H1 (cell line): ENCODE results near the gene NDUFS3. TPM values are rescaled to one million over a fixed set of nuclear protein-coding genes. Genes with fewer than 3 reads are reported as not detected.
A peak's percentile ranks its signal among the peaks of the same experiment; 100 is the strongest.

Experiments
- CTCF ChIA-PET: fragments of 300-600 bp; sonication (Branson Sonifier 250); formaldehyde crosslinking; loops from one replicate; lab custom pipeline; 2021; ENCODE audit not compliant: partially characterized antibody; lab: Charles Lee
- POLR2A ChIA-PET: fragments of 300-600 bp; sonication (Branson Sonifier 250); formaldehyde crosslinking; loops from one replicate; lab custom pipeline; 2021; ENCODE audit warnings: inconsistent platforms; ENCODE audit not compliant: partially characterized antibody; lab: Charles Lee
- DNase-seq, 2 experiments: peaks; one replicate each; pipeline versions ENCODE4 v3.0.0 to v3.0.0-alpha.2; 2010 to 2022; ENCODE audit warnings: low spot score in 2 of 2, low read depth in 1 of 2, mixed read lengths in 1 of 2
- FAIRE-seq: peaks from 2 replicates; lab custom pipeline; 2011; peaks lifted over from hg19 to GRCh38; lab: Jason Lieb, UNC
- H2AFZ ChIP-seq: 2 replicates; pipeline ENCODE4 v1.8.1; 2012; ENCODE audit warnings: low read length, inconsistent platforms
- H2AK5ac ChIP-seq: 2 replicates; pipeline ENCODE4 v1.6.1; 2013; ENCODE audit warnings: low read depth, low read length
- H2BK120ac ChIP-seq: replicated peaks from 2 replicates; pipeline ENCODE3; 2013; ENCODE audit warnings: low read depth, low read length, inconsistent platforms
- H2BK12ac ChIP-seq: 2 replicates; pipeline ENCODE4 v1.6.1; 2013; ENCODE audit warnings: low read depth, low read length
- H2BK15ac ChIP-seq: 2 replicates; pipeline ENCODE4 v1.6.1; 2013; ENCODE audit warnings: low read length
- H2BK20ac ChIP-seq: 2 replicates; pipeline ENCODE4 v1.6.1; 2013; ENCODE audit warnings: low read length
- H2BK5ac ChIP-seq: 2 replicates; pipeline ENCODE4 v1.6.1; 2013; ENCODE audit warnings: low read depth, low read length
- H3K14ac ChIP-seq: 2 replicates; pipeline ENCODE4 v1.6.1; 2013; ENCODE audit warnings: inconsistent platforms; ENCODE audit not compliant: insufficient read length
- H3K18ac ChIP-seq: 2 replicates; pipeline ENCODE4 v1.6.1; 2013; ENCODE audit warnings: low read length; ENCODE audit errors: extremely low read depth
- H3K23ac ChIP-seq: 2 replicates; pipeline ENCODE4 v1.6.1; 2013; ENCODE audit warnings: inconsistent platforms; ENCODE audit not compliant: insufficient read length
- H3K23me2 ChIP-seq: 2 replicates; pipeline ENCODE4 v1.6.1; 2013; ENCODE audit warnings: low read depth, low read length
- H3K27ac ChIP-seq: 2 replicates; pipeline ENCODE4 v1.6.1; 2011; ENCODE audit warnings: low read depth, low read length, inconsistent platforms
- H3K27me3 ChIP-seq, 4 experiments: replicated peaks in 1 of 4; 1 replicate in 1 of 4; 2 replicates in 3 of 4; pipeline versions ENCODE4 v1.6.1 to v1.8.1; 2011 to 2013; ENCODE audit warnings: low read length in 3 of 4, mild to moderate bottlenecking in 3 of 4, inconsistent platforms in 2 of 4, mixed read lengths in 2 of 4, moderate library complexity in 1 of 4; ENCODE audit not compliant: control insufficient read depth in 3 of 4, insufficient read depth in 3 of 4; ENCODE audit errors: extremely low read depth in 1 of 4
- H3K36me3 ChIP-seq, 4 experiments: 2 replicates each; pipeline versions ENCODE4 v1.6.1 to v1.8.1; 2011 to 2013; ENCODE audit warnings: mild to moderate bottlenecking in 4 of 4, low read length in 3 of 4, moderate library complexity in 2 of 4, control low read depth in 1 of 4, inconsistent platforms in 1 of 4; ENCODE audit not compliant: insufficient read depth in 4 of 4, control insufficient read depth in 2 of 4
- H3K4ac ChIP-seq: replicated peaks from 2 replicates; pipeline ENCODE3; 2013; ENCODE audit warnings: low read length, low read depth, mixed read lengths, inconsistent platforms; ENCODE audit not compliant: insufficient read length
- H3K4me1 ChIP-seq, 4 experiments: replicated peaks in 1 of 4; 1 replicate in 1 of 4; 2 replicates in 3 of 4; pipeline versions ENCODE4 v1.6.1 to v1.8.1; 2011 to 2013; ENCODE audit warnings: low read length in 3 of 4, inconsistent platforms in 2 of 4, mixed read lengths in 1 of 4; ENCODE audit not compliant: insufficient read depth in 4 of 4, control insufficient read depth in 3 of 4
- H3K4me2 ChIP-seq, 2 experiments: 2 replicates each; pipeline versions ENCODE4 v1.6.1 to v1.8.1; 2011 to 2013; ENCODE audit warnings: low read depth in 2 of 2, low read length in 2 of 2, control low read depth in 1 of 2, inconsistent platforms in 1 of 2, mild to moderate bottlenecking in 1 of 2; ENCODE audit not compliant: insufficient read depth in 1 of 2
- H3K4me3 ChIP-seq, 4 experiments: fragments of 200-600, 300-600 bp in 1 of 4; sonication (generic), shearing (Covaris generic), sonication (Bioruptor Twin) in 1 of 4; 2 replicates each; pipeline versions ENCODE4 v1.5.1 to v1.8.1; 2011 to 2016; ENCODE audit warnings: low read length in 4 of 4, low read depth in 3 of 4, control low read depth in 2 of 4, inconsistent platforms in 2 of 4, mild to moderate bottlenecking in 2 of 4, mixed read lengths in 1 of 4, moderate library complexity in 1 of 4; ENCODE audit not compliant: insufficient read depth in 2 of 4; ENCODE audit errors: extremely low read depth in 1 of 4
- H3K56ac ChIP-seq: replicated peaks from 2 replicates; pipeline ENCODE3; 2013; ENCODE audit warnings: low read depth, mild to moderate bottlenecking, mixed read lengths, low read length, inconsistent platforms; ENCODE audit not compliant: insufficient read length
- H3K79me1 ChIP-seq: 2 replicates; pipeline ENCODE4 v1.6.1; 2013; ENCODE audit warnings: low read depth, low read length, control low read depth
- H3K79me2 ChIP-seq, 2 experiments: 2 replicates each; pipeline versions ENCODE4 v1.6.1 to v1.8.1; 2012 to 2013; ENCODE audit warnings: low read length in 2 of 2, mild to moderate bottlenecking in 2 of 2, inconsistent platforms in 1 of 2; ENCODE audit not compliant: insufficient read depth in 2 of 2, control insufficient read depth in 1 of 2
- H3K9ac ChIP-seq, 4 experiments: replicated peaks in 1 of 4; 1 replicate in 1 of 4; 2 replicates in 3 of 4; pipeline versions ENCODE4 v1.6.1 to v1.8.1; 2011 to 2013; ENCODE audit warnings: low read depth in 3 of 4, low read length in 3 of 4, control low read depth in 2 of 4, mild to moderate bottlenecking in 2 of 4, moderate library complexity in 2 of 4, inconsistent platforms in 1 of 4; ENCODE audit errors: extremely low read depth in 1 of 4
- H3K9me3 ChIP-seq, 2 experiments: 2 replicates each; pipeline versions ENCODE4 v1.6.1 to v1.8.1; 2012 to 2013; ENCODE audit warnings: mild to moderate bottlenecking in 2 of 2, moderate library complexity in 2 of 2, control low read depth in 1 of 2, inconsistent platforms in 1 of 2, low read depth in 1 of 2, low read length in 1 of 2, mixed read lengths in 1 of 2; ENCODE audit not compliant: insufficient read depth in 2 of 2
- H4K20me1 ChIP-seq, 2 experiments: replicated peaks in 1 of 2; 2 replicates each; pipeline versions ENCODE3 to v1.8.1; 2011 to 2013; ENCODE audit warnings: inconsistent platforms in 2 of 2, low read length in 2 of 2, mild to moderate bottlenecking in 1 of 2; ENCODE audit not compliant: insufficient read depth in 2 of 2, control insufficient read depth in 1 of 2
- H4K5ac ChIP-seq: 2 replicates; pipeline ENCODE4 v1.6.1; 2013; ENCODE audit warnings: low read length, low read depth, mixed read lengths, inconsistent platforms; ENCODE audit not compliant: insufficient read length
- H4K8ac ChIP-seq: 2 replicates; pipeline ENCODE4 v1.8.0; 2013; ENCODE audit warnings: mild to moderate bottlenecking, moderate library complexity, low read length, inconsistent platforms; ENCODE audit not compliant: insufficient read depth; ENCODE audit errors: extremely low read depth
- H4K91ac ChIP-seq: replicated peaks from 2 replicates; pipeline ENCODE3; 2013; ENCODE audit warnings: low read length, mixed read lengths, inconsistent platforms; ENCODE audit not compliant: insufficient read length
- BCL11A ChIP-seq, 2 experiments: IDR thresholded peaks; one replicate each; pipeline ENCODE4 v1.6.1; 2011; ENCODE audit warnings: low read depth in 2 of 2, low read length in 2 of 2, mild to moderate bottlenecking in 2 of 2
- CBX8 ChIP-seq: fragments of 300-800, 300-1000 bp; sonication (generic); IDR thresholded peaks from 2 replicates; pipeline ENCODE4 v1.7.1; 2016; ENCODE audit warnings: low read depth, low read length, borderline replicate concordance
- CREB1 ChIP-seq: IDR thresholded peaks from 2 replicates; pipeline ENCODE4 v1.6.1; 2012; ENCODE audit warnings: inconsistent platforms
- EZH2 ChIP-seq: fragments of 200-600 bp; sonication (generic); IDR thresholded peaks from 2 replicates; pipeline ENCODE4 v1.7.1; 2012; ENCODE audit warnings: low read depth, mild to moderate bottlenecking, moderate library complexity, low read length, inconsistent platforms; ENCODE audit not compliant: severe bottlenecking
- HDAC2 ChIP-seq, 2 experiments: fragments of 300-600 bp in 1 of 2; sonication (generic) in 1 of 2; IDR thresholded peaks; 2 replicates each; pipeline ENCODE4 v1.6.1; 2011 to 2012; ENCODE audit warnings: low read depth in 2 of 2, low read length in 2 of 2, mild to moderate bottlenecking in 2 of 2, moderate library complexity in 2 of 2, borderline replicate concordance in 1 of 2, inconsistent platforms in 1 of 2
- KDM4A ChIP-seq: IDR thresholded peaks from one replicate; pipeline ENCODE4 v1.7.1; 2012; ENCODE audit warnings: low read depth, mild to moderate bottlenecking, moderate library complexity, low read length, inconsistent platforms; ENCODE audit not compliant: severe bottlenecking
- NANOG ChIP-seq: IDR thresholded peaks from 2 replicates; pipeline ENCODE4 v1.6.1; 2011; ENCODE audit warnings: low read length, low read depth, mild to moderate bottlenecking, inconsistent platforms; ENCODE audit not compliant: insufficient read depth, poor library complexity, severe bottlenecking
- SP1 ChIP-seq: IDR thresholded peaks from 2 replicates; pipeline ENCODE4 v1.6.1; 2011; ENCODE audit warnings: low read depth, low read length
- USF2 ChIP-seq: IDR thresholded peaks from 2 replicates; pipeline ENCODE4 v1.6.1; 2011; ENCODE audit warnings: low read length, improper control_type of control experiment
- WGBS, 2 experiments: shearing (Covaris generic) in 1 of 2; methylation state at CpG; one replicate each; pipeline versions ENCODE4 v1.1.6 to v1.1.7; 2013 to 2015; ENCODE audit warnings: low lambda C conversion rate in 2 of 2, mixed read lengths in 2 of 2, inconsistent platforms in 1 of 2, low coverage in 1 of 2, missing lambda C conversion rate in 1 of 2; ENCODE audit not compliant: insufficient replicate concordance in 2 of 2, insufficient coverage in 1 of 2, insufficient read length in 1 of 2; ENCODE audit errors: extremely low coverage in 1 of 2, missing lambda C conversion rate in 1 of 2; 5-methylcytosine and 5-hydroxymethylcytosine counted together
- polyA plus RNA-seq, 7 experiments: library from polyadenylated mRNA; depleted of rRNA in 3 of 7; stranded (reverse) in 5 of 7; unstranded in 2 of 7; fragments of >200 nt in 5 of 7; fragments of 200-250 nt in 2 of 7; gene quantifications; 1 replicate in 5 of 7; 2 replicates in 1 of 7; 4 replicates in 1 of 7; pipeline versions ENCODE4 v1.2.1 to v1.2.3, GENCODE V29; 2011 to 2013; ENCODE audit warnings: missing spikeins in 2 of 7, mixed read lengths in 2 of 7
- total RNA-seq: library from RNA; stranded (reverse); fragmentation: NEBNext Ultra II Directional; extraction: Animal tissue kit (Norgen Biotek cat#: 25700); gene quantifications from 2 replicates; pipeline ENCODE4 v1.2.1, GENCODE V29; 2021

NDUFS3 gene
- total and polyA plus RNA-seq, 2 of the 8 experiments (the other 6 are each of a cell fraction or from before 2014, with no cell fraction given) = 135 to 241 TPM

- Histone ChIP-seq H3K4me1 (peaks cover 3 to 8% (median 4%) of the 10 kb centered on the region in 4 experiments; a peak in 6 of 7 replicates), H2BK20ac (no peak overlapping the region), H3K4me3 (no peak overlapping the region), H3K9me3 (no peaks in the 10 kb centered on the region), H2BK5ac (no peak overlapping the region), H3K56ac (no peak overlapping the region), H2BK15ac (no peak overlapping the region), H4K91ac (no peak overlapping the region), H3K36me3 (no peaks in the 10 kb centered on the region), H4K8ac (peak overlapping the region; percentile 68; the same call in 1 of the 2 replicates), H3K9ac (no peak overlapping the region), H3K18ac (no peak overlapping the region), H3K27me3 (peaks cover 0 to 27% (median 24%) of the 10 kb centered on the region in 4 experiments; a peak in 6 of 7 replicates), H3K23me2 (peaks cover 2% of the 10 kb centered on the region; the same call in 1 of the 2 replicates), H4K5ac (no peak overlapping the region), H3K4me2 (no peak overlapping the region), H3K23ac (no peak overlapping the region), H4K20me1 (no peaks in the 10 kb centered on the region), H3K27ac (no peak overlapping the region), H3K79me2 (no peaks in the 10 kb centered on the region), H3K14ac (no peak overlapping the region), H3K79me1 (no peaks in the 10 kb centered on the region), H3K4ac (no peak overlapping the region), H2AK5ac (no peak overlapping the region), H2BK120ac (no peak overlapping the region), H2AFZ (no peak overlapping the region), H2BK12ac (no peak overlapping the region)
- DNase-seq (peak in 1 of 2 experiments; percentile 56), FAIRE-seq (no peak)
- TF ChIP-seq NANOG (no peak), BCL11A (IDR thresholded peaks at IDR 0.05; ENCODE audit: low read depth in 2 of 2, low read length in 2 of 2) (no peak), CBX8 (no peak), USF2 (no peak), KDM4A (no peak), CREB1 (no peak), EZH2 (no peak), HDAC2 (IDR thresholded peaks at IDR 0.05; ENCODE audit: borderline replicate concordance in 1 of 2, low read depth in 2 of 2, low read length in 2 of 2) (no peak), SP1 (no peak)
- ChIA-PET POLR2A (interaction anchor here (1.9 kb wide), 1 partner anchor 11 kb away, joined by 17 read pairs; the partner anchor contains the start of genes KBTBD4 and NDUFS3), CTCF (interaction anchor here (0.5 to 2.8 kb wide), 3 partner anchors 26 to 85 kb away, joined by 3 to 8 read pairs (median 4); no protein-coding TSS in a partner anchor)
- WGBS, 2 experiments = 89% methylated on average over 88 of the region's 122 CpGs; no CpG with 5 or more reads in 1 of the 2 experiments
These were observed 11.3 kb downstream of the NDUFS3 start for GRCh38 chr11:47589977-47590861.
